Glomerular visceral epithelial cell (primary cell): ENCODE measurements around the gene LDLRAP1.

Experiments used
- DNase-seq: peaks from one replicate; pipeline ENCODE4 v3.0.0-alpha.2; 2016; ENCODE audit errors: extremely low spot score

LDLRAP1 gene

DNA sequence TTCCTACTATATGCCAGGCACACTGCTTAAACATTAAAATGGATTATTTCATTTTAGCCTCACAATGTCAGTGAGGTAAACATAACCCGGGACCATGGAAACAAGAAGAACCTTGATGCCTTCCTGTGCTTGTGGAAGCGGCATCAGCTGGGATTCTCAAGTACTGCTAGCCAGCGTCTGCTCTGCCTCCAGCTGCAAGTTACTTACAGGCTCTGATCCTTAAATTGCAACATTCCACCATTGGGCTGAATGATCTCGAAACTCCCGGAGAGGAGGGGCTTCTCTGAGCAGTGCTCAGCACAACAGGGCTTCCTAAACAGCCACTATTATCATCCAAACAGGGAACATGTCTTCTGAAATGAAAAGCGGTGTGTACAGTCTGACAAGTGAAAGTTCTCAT, 66.5 kb downstream of the LDLRAP1 start:
- no peak for DNase-seq

DNA sequence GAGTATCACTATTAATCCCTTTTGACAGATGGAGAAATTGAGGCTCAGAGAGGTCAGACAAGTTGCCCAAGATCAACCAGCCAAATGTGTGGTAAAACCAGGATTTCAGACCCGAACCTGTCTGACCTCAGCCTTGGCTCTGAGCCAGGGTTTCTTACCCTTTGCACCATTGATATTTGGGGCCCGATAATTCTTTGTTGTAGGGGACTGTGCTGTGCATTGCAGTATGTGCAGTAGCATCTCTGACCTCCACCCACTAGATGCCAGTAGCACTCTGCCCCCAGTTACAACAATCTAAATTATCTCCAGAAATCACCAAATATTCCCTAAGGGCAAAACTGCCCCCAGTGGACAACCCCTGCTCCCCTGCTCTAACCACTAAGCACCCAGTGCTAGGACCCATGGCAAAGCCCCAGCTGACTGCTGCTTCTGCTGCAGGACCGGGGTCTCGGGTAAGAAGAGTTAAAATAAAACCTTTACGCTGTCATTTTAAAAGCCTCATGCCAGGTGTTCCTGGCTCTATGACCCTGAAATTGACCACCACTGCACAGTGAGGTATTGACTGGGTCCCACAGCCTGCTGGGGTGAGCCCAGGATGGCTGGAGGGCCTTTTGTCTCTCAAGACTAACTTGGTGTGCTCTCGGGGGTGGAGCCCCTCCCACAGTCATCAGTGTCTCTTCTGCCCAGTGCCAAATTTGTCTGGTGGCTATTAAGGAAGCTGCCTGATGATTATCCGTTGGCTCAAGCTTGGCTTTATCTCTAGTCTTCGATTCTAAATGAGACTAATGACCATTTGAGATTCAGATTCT, 67.6 kb downstream of the LDLRAP1 start:
- DNase-seq, result no peak

DNA sequence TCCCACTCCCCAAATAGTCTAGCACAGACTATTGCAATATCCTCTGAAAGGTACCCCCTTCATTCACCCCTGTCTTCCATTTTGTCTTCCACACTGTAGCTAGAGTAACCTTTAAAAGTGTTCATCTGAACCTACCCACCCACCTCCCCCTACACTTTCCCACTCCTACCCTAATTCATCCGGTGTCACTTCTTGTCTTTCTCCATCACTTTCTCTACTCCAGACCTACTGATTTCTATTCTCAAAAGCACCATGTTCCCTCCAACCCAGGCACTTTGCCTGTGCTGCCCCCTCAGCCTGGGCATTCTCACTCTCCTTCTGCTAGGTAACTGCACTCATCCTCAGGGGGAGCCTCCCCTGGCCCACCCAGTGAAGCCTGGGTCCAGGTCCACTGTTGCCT, 68.4 kb downstream of the LDLRAP1 start:
- DNase-seq, result no peak

DNA sequence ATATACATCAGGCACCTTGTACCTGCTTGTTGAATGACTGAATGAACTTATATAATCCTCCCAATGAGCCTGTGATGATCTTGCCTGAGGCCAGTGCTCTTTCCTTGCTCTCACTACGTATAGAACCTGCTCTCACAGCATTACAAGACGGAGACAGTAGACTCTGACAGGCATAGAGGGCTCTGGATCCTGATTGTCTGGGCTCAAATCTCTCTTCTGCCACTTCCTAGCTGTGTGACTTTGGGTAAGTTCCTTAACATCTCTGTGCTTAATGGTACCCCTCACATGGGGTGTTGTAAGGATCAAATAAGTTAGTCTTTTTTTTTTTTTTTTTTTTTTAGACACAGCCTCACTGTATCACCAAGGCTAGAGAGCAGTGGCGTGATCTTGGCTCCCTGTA, 69.0 kb downstream of the LDLRAP1 start:
- DNase-seq, result no peak

DNA sequence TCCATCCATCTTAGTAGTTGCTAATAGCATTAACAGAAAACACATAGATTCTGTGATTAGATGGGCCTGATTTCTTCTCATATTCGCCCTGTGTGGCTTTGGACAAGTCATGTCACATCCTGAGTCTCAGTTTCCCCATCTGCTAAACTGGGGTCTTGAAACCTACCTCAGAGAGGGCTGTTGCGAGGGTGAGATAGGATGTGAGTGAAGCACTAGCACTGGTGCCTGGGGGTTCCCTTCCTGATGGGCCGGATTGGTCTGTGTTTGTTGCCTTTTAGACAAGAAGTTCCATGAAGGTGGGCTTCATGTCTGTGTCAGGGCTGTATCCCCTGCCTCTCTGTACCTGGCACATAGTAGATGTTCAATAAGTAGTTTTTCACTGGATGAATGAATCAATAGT, 69.7 kb downstream of the LDLRAP1 start:
- DNase-seq, result no peak

DNA sequence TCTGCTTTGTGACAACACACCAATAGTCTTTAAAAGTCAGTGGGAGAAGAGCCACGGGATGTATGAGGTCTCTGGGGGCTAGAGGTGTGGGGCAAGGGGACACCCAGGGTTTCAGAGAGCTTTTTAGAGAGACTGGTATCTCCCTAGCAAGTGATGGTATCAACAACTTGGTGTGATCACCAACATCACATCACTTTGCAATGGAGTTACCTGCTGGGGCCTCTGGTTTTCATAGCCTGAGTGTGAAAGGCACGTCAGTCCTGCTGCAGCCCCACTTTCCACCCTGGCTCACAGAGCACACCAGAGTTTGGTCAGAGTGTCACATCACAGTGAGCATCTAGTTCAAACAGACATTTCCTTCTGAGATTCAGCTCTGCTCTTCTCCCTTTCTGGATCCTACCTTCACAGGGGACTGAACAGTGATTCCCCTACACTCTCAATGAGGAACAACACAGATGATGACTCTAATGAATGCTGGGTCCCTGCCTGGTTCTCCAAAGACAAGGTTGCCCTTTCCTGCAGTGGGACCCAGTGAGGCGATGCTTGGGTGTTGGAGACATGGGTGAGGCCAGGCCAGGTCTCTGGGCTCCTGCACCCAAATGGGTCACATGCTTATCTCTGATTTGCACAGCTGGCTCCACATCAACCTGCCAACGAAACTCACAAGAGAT, 71.2 kb downstream of the LDLRAP1 start:
- no peak for DNase-seq

DNA sequence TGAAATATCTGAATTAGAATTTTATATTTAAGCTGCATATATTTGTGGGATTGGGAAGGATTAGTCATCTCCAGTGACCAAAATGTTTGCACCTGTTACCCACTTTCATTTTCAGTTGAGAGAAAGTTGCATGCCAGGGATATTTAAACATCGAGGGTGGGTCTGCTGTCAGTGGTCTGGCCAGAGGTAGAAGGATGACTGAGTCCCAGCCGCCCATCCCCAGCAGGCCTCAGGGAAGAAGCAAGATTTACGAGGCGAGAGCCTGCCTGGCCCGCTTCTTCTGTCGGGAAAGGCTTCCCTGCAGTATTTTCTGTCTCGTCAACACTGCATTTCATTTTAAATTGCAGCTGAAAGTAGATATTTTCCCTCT, 71.8 kb downstream of the LDLRAP1 start:
- DNase-seq, result no peak

DNA sequence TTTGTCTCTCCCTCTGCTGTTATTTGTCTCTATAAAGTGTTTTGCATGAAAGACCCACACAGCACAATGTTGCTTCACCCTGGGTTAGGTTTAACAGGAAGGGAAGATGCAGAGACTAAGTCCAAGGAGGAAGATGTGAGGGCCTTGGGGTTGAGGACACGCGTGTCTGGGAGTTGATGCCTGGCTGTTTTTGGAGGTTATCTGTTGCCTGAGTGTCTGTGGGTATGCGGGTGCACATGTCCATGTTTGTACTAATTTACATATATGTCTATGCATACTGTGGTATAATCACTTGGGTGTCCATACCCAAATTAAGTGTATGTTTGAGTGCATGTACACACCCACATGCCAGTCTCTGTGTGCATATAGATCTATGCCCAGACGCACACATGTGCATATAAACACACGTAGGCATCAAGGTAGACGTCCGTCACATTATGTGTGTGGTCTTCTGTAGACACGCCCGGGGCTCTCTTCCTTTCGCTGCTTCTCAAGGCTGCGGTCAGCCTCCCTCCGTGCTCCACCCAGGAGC, 72.2 kb downstream of the LDLRAP1 start:
- DNase-seq, result no peak

DNA sequence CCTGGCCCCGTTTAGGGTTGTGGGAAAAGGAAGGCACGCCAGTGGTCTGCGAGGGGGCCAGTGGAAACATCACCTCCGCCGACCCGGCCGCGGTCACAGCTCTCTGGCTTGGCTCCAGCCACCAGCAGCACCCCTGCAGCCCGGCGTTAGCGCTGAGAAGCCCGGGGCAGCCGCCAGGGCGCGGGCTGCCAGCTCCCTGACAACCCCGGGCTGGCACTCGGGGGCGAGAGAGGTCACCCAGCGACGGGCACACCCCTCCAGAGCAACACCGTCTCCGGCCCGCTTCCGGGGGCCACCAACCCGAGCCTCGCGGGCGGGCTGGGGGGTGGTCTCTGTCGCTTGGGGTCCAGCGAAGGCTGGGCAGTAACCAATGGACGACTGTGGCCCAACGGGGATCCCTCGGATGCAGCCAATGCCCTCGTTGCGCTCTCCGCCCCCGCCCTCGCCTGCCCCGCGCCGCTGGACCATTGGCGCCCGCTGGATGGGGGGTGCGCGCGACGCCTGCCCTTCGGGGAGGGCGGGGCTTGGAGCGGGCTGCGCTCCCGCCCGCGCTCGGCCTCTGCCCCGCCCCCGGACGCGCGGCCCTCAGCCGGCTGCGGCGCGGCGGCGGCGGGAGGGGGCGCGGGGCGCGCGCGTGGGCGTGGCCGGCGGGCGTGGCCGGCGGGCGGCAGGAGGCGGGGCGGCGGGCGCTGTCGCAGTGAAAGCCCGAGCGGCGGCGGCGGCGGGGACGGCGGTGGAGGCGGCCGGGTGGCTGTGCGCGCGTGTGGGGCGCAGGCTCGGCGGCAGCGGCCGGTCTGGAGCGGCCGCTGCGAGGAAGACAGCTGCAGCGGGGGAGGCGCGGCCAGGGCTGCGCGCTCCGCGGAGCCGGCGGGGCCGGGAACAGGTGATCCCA, 72.9 kb downstream of the LDLRAP1 start, which contains the start of gene MAN1C1:
Gene MAN1C1 (plus strand): TSS at position 697 of the 892 bp plus-strand sequence. CDS start 1,007 bp downstream, outside the sequence.
- DNase-seq, result peak; percentile 90

DNA sequence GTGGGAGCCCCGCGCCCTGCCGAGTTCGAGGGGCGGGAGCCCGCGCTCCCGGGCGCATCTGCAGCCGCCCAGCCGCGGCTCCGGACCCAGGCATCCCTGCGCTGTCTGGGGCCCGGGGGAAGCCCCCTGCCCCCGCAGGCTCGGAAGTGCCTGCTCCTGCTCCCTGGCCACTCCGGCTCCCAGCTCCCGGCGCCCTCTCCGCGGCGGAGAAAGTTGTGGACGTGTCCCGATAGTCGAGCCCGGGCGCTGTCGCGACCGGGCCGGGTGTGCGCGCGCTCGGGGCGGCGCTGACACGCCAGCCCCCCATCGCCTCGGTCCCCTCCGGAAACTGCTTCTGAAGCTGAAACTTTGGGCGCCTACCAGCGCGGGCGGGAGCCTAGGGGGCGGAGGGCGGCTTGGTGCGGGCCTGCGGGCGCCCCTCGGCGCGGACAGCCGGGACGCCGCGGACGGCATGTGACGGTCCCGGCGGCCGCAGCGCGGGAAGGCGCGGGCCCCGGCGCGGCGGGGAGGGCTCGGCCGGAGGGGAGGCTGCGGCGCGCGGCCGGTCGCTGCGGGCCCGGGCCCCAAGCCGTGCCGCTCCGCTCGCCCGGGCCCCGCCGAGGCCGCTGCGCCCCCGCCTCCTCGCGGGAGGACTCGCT, 73.7 kb downstream of the LDLRAP1 start:
- DNase-seq, result no peak

DNA sequence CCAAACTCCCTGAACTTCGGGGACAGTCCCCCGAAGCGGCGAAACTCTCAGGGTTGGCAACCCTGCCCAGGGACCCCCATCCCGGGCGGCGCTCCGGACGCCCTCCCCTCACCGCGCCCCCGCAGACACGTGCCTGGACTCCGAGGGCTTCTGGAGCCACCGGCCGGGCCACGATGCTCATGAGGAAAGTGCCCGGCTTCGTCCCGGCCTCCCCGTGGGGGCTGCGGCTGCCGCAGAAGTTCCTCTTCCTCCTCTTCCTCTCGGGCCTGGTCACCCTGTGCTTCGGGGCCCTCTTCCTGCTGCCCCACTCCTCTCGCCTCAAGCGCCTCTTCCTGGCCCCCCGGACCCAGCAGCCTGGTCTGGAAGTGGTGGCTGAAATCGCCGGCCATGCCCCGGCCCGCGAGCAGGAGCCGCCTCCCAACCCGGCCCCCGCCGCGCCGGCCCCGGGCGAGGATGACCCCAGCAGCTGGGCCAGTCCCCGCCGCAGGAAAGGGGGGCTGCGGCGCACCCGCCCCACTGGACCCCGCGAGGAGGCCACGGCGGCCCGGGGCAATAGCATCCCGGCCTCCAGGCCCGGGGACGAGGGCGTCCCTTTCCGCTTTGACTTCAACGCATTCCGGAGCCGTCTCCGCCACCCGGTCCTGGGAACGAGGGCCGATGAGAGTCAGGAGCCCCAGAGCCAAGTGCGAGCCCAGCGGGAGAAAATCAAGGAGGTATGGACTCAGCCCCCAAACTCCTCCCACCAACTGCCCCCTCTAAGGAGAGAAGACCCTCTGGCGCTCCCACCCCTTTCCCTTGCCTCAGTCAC, 74.4 kb downstream of the LDLRAP1 start:
- no peak for DNase-seq

DNA sequence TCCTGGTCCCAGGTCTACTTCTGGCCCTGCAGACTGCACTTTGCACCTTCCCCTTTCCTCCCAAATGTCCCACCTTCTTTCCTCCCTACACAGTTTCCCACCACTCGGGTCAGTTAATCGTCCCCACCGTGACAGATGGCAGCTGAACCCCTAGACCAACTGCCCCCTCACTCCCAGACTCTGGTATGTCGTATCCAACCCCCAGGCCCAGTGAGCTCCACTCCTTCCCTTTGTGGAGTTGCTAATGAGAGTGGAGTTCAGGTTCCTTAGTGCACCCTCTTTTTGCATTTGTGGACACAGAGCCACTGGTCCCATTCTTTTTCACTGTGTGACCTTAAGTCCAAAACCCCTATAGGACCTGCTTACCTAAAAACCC, 75.0 kb downstream of the LDLRAP1 start:
- no peak for DNase-seq
